MCF 10A (cell line): ENCODE measurements around the gene BRSK2. TPM values are rescaled to one million over a fixed set of nuclear protein-coding genes. Genes with fewer than 3 reads are reported as not detected.

Experiments
- BruUV-seq: library from RNA; stranded (reverse); fragments of 400-500 nt; replicated peaks from 2 replicates; lab custom pipeline; 2021; lab: Mats Ljungman, UMichigan
- CTCF ChIA-PET: fragments of 300-600 bp; sonication (Branson Sonifier 250); formaldehyde crosslinking; extraction: SDS; loops from one replicate; lab custom pipeline; 2021; ENCODE audit warnings: antibody characterized with exemption, inconsistent platforms; lab: Yijun Ruan, JAX
- POLR2A ChIA-PET: fragments of 300-600, 350-650 bp; sonication (Branson Sonifier 250); formaldehyde crosslinking; extraction: SDS; loops from one replicate; lab custom pipeline; 2020; ENCODE audit warnings: antibody characterized with exemption, inconsistent platforms; lab: Yijun Ruan, JAX
- DNase-seq: peaks from one replicate; pipeline ENCODE4 v3.0.0-alpha.2; 2018; ENCODE audit not compliant: unreplicated experiment
- H3K27ac Mint-ChIP-seq: one replicate; pipeline ENCODE4 v1.8.0; 2022; ENCODE audit warnings: mild to moderate bottlenecking, low read depth, mixed read lengths; ENCODE audit not compliant: unreplicated experiment
- H3K27me3 Mint-ChIP-seq: one replicate; pipeline ENCODE4 v1.8.0; 2022; ENCODE audit warnings: mixed read lengths; ENCODE audit not compliant: insufficient read depth, unreplicated experiment
- H3K36me3 Mint-ChIP-seq: one replicate; pipeline ENCODE4 v1.8.0; 2022; ENCODE audit warnings: mild to moderate bottlenecking, moderate library complexity, mixed read lengths; ENCODE audit not compliant: insufficient read depth, unreplicated experiment
- H3K4me1 Mint-ChIP-seq: one replicate; pipeline ENCODE4 v1.8.0; 2022; ENCODE audit warnings: mixed read lengths; ENCODE audit not compliant: insufficient read depth, unreplicated experiment
- H3K4me3 Mint-ChIP-seq: one replicate; pipeline ENCODE4 v1.8.0; 2022; ENCODE audit warnings: mild to moderate bottlenecking, moderate library complexity, mixed read lengths; ENCODE audit not compliant: unreplicated experiment
- H3K9me3 Mint-ChIP-seq: one replicate; pipeline ENCODE4 v1.8.0; 2022; ENCODE audit warnings: mixed read lengths; ENCODE audit not compliant: unreplicated experiment
- CTCF ChIP-seq: fragments of 200-600 bp; IDR thresholded peaks from one replicate; pipeline ENCODE4 v1.8.0; 2022; ENCODE audit warnings: antibody characterized with exemption, mild to moderate bottlenecking; ENCODE audit not compliant: unreplicated experiment
- intact Hi-C: fragments of 100-400 bp; cut with micrococcal nuclease; formaldehyde crosslinking; loops from 2 replicates; pipeline ENCODE4 v1.14.1; 2022
- total RNA-seq: library from RNA; stranded (reverse); gene quantifications from 2 replicates; pipeline ENCODE4 v1.2.3, GENCODE V29; 2022

The BRSK2 gene
- total RNA-seq, 1 experiment from 2014 or later: 0.44 TPM

GRCh38 chr11:1472180-1473005 is 82.7 kb downstream of the BRSK2 start:
- Mint-ChIP-seq H3K9me3 (no peaks in the 10 kb centered on the region), H3K4me3 (no peak overlapping the region), H3K36me3 (peaks cover 63% of the 10 kb centered on the region), H3K4me1 (no peaks in the 10 kb centered on the region), H3K27ac (no peak overlapping the region), H3K27me3 (no peaks in the 10 kb centered on the region)
- no peak for TF ChIP-seq CTCF
- BruUV-seq: no TSS peak
- intact Hi-C loops: no loop called here
- ChIA-PET POLR2A (no interaction called here), CTCF (no interaction called here)
- no peak for DNase-seq

GRCh38 chr11:1473011-1473628 is 83.4 kb downstream of the BRSK2 start:
- ChIA-PET CTCF (no interaction called here), POLR2A (no interaction called here)
- peaks cover 66% of the 10 kb centered on the region for H3K36me3 Mint-ChIP-seq
- H3K4me1 Mint-ChIP-seq: no peaks in the 10 kb centered on the region
- H3K27ac Mint-ChIP-seq: no peak overlapping the region
- DNase-seq: no peak
- no peaks in the 10 kb centered on the region for H3K27me3 Mint-ChIP-seq
- no peak for TF ChIP-seq CTCF
- H3K9me3 Mint-ChIP-seq: no peaks in the 10 kb centered on the region
- BruUV-seq: no TSS peak
- no peak overlapping the region for H3K4me3 Mint-ChIP-seq
- intact Hi-C loops: no loop called here

GRCh38 chr11:1473786-1474185 is 84.1 kb downstream of the BRSK2 start:
- TF ChIP-seq CTCF: no peak
- no peaks in the 10 kb centered on the region for H3K27me3 Mint-ChIP-seq
- POLR2A ChIA-PET: no interaction called here
- H3K4me3 Mint-ChIP-seq: no peak overlapping the region
- CTCF ChIA-PET: no interaction called here
- H3K4me1 Mint-ChIP-seq: no peaks in the 10 kb centered on the region
- no peak overlapping the region for H3K27ac Mint-ChIP-seq
- no TSS peak for BruUV-seq
- intact Hi-C loops: no loop called here
- peaks cover 72% of the 10 kb centered on the region for H3K36me3 Mint-ChIP-seq
- H3K9me3 Mint-ChIP-seq: no peaks in the 10 kb centered on the region
- DNase-seq: no peak

- TF ChIP-seq CTCF: no peak
- Mint-ChIP-seq H3K4me3 (no peak overlapping the region), H3K4me1 (no peaks in the 10 kb centered on the region), H3K27me3 (no peaks in the 10 kb centered on the region), H3K9me3 (no peaks in the 10 kb centered on the region), H3K27ac (no peak overlapping the region), H3K36me3 (peaks cover 73% of the 10 kb centered on the region)
- CTCF ChIA-PET: no interaction called here
- intact Hi-C loops: no loop called here
- BruUV-seq: no TSS peak
- no peak for DNase-seq
- POLR2A ChIA-PET: interaction anchor here (0.7 kb wide), 1 partner anchor 159 kb away, joined by 3 read pairs; no protein-coding TSS in a partner anchor
Measured at GRCh38 chr11:1475841-1476240, 86.1 kb downstream of the BRSK2 start.
